Activated CD8-positive, alpha-beta memory T cell treated with anti-CD3 and anti-CD28 coated beads for 36 hours (primary cell): Measurements from ENCODE around the gene MCF2L2. TPM values are rescaled to one million over a fixed set of nuclear protein-coding genes. Genes with fewer than 3 reads are reported as not detected.

Source experiments
- CTCF ChIA-PET: fragments of 350-600 bp; sonication (Branson Sonifier 250); formaldehyde crosslinking; loops from one replicate; lab custom pipeline; 2021; ENCODE audit warnings: antibody characterized with exemption; lab: Charles Lee
- POLR2A ChIA-PET: fragments of 350-600 bp; sonication (Branson Sonifier 250); formaldehyde crosslinking; loops from one replicate; lab custom pipeline; 2021; ENCODE audit warnings: antibody characterized with exemption; lab: Charles Lee
- total RNA-seq, 2 experiments: library from RNA; stranded (reverse); gene quantifications; one replicate each; pipeline ENCODE4 v1.2.3, GENCODE V29; 2021

The MCF2L2 gene
- total RNA-seq, 2 experiments from 2014 or later: 3.0 to 3.7 TPM

- POLR2A ChIA-PET: no interaction called here
- CTCF ChIA-PET: no interaction called here
Observed at GRCh38 chr3:183354874-183355273, 73.5 kb downstream of the MCF2L2 start.

GRCh38 chr3:183354325-183354831, 74.0 kb downstream of the MCF2L2 start:
- CTCF ChIA-PET: no interaction called here
- POLR2A ChIA-PET: no interaction called here

- CTCF ChIA-PET: no interaction called here
- POLR2A ChIA-PET: no interaction called here
Observed at GRCh38 chr3:183353421-183353820, 75.0 kb downstream of the MCF2L2 start.

GRCh38 chr3:183350164-183350563, 78.3 kb downstream of the MCF2L2 start:
- ChIA-PET CTCF (interaction anchor here (0.6 kb wide), 1 partner anchor 1068 kb away, joined by 3 read pairs; no protein-coding TSS in a partner anchor), POLR2A (no interaction called here)

- CTCF ChIA-PET: interaction anchor here (0.6 kb wide), 1 partner anchor 1068 kb away, joined by 3 read pairs; no protein-coding TSS in a partner anchor
- POLR2A ChIA-PET: no interaction called here
Observed at GRCh38 chr3:183349421-183350157, 78.8 kb downstream of the MCF2L2 start.

GRCh38 chr3:183342824-183343223, 85.6 kb downstream of the MCF2L2 start:
- CTCF ChIA-PET: no interaction called here
- POLR2A ChIA-PET: no interaction called here

- POLR2A ChIA-PET: no interaction called here
- CTCF ChIA-PET: no interaction called here
Observed at GRCh38 chr3:183341545-183342288, 86.7 kb downstream of the MCF2L2 start.

- ChIA-PET POLR2A (no interaction called here), CTCF (no interaction called here)
Observed at GRCh38 chr3:183340222-183340621, 88.2 kb downstream of the MCF2L2 start.

- CTCF ChIA-PET: no interaction called here
- POLR2A ChIA-PET: no interaction called here
Observed at GRCh38 chr3:183339461-183340086, 88.8 kb downstream of the MCF2L2 start.

- CTCF ChIA-PET: no interaction called here
- POLR2A ChIA-PET: no interaction called here
Observed at GRCh38 chr3:183338520-183338919, 89.9 kb downstream of the MCF2L2 start.

GRCh38 chr3:183332487-183332886, 95.9 kb downstream of the MCF2L2 start:
- ChIA-PET CTCF (no interaction called here), POLR2A (no interaction called here)

- CTCF ChIA-PET: no interaction called here
- POLR2A ChIA-PET: no interaction called here
Observed at GRCh38 chr3:183331498-183331897, 96.9 kb downstream of the MCF2L2 start.

GRCh38 chr3:183330881-183331280, 97.5 kb downstream of the MCF2L2 start:
- ChIA-PET CTCF (no interaction called here), POLR2A (no interaction called here)

- ChIA-PET POLR2A (no interaction called here), CTCF (interaction anchor here (0.9 kb wide), 1 partner anchor 53 kb away, joined by 3 read pairs; no protein-coding TSS in a partner anchor)
Observed at GRCh38 chr3:183329543-183329942, 98.9 kb downstream of the MCF2L2 start.

GRCh38 chr3:183328823-183329222, 99.6 kb downstream of the MCF2L2 start:
- ChIA-PET POLR2A (interaction anchor here (0.7 kb wide), 1 partner anchor 142 kb away, joined by 3 read pairs; no protein-coding TSS in a partner anchor), CTCF (interaction anchor here (0.9 kb wide), 1 partner anchor 54 kb away, joined by 3 read pairs; no protein-coding TSS in a partner anchor)

- CTCF ChIA-PET: interaction anchor here (0.8 kb wide), 1 partner anchor 42 kb away, joined by 3 read pairs; no protein-coding TSS in a partner anchor
Observed at GRCh38 chr3:183328164-183328563, 100.3 kb downstream of the MCF2L2 start.

GRCh38 chr3:183327343-183327742, 101.1 kb downstream of the MCF2L2 start:
- ChIA-PET POLR2A (no interaction called here), CTCF (interaction anchor here (0.8 kb wide), 1 partner anchor 41 kb away, joined by 3 read pairs; no protein-coding TSS in a partner anchor)

More at GRCh38 chr3:183328164-183328563, 100.3 kb downstream of the MCF2L2 start:
- POLR2A ChIA-PET: interaction anchor here (0.7 kb wide), 1 partner anchor 141 kb away, joined by 3 read pairs; no protein-coding TSS in a partner anchor

GRCh38 chr3:183324083-183324482, 104.3 kb downstream of the MCF2L2 start:
- ChIA-PET POLR2A (no interaction called here), CTCF (no interaction called here)

GRCh38 chr3:183319371-183319770, 109.0 kb downstream of the MCF2L2 start:
- CTCF ChIA-PET: no interaction called here
- POLR2A ChIA-PET: no interaction called here

GRCh38 chr3:183318877-183319276, 109.5 kb downstream of the MCF2L2 start:
- CTCF ChIA-PET: no interaction called here
- POLR2A ChIA-PET: no interaction called here
